ENCODE results near the gene CYB5R4.
"Not testable (repeated sequence)": the region's sequence is repeated elsewhere in the genome, so short reads cannot be mapped to it uniquely, and the experiment has no call there.

The CYB5R4 gene

DNA sequence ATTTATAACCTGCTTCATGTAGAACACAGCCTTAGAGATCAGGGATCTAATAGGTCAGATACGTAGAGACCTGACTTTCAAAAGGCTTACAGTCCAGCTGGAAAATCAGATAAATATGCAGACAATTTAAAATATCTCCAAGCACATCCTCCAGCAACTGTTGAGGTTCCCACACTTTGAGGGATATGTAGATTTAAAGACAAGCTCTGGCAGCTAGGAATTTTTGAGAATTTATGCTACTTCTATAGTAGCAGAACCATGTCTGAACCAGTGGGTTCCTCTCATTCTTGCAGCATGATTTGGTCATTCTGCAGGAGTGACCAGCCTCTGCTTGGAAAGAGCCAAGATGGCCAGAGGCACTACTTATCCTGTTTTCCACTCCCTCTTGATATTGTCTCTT lies 60.5 kb downstream of the CYB5R4 start:
- DNase-seq, result no peak

DNA sequence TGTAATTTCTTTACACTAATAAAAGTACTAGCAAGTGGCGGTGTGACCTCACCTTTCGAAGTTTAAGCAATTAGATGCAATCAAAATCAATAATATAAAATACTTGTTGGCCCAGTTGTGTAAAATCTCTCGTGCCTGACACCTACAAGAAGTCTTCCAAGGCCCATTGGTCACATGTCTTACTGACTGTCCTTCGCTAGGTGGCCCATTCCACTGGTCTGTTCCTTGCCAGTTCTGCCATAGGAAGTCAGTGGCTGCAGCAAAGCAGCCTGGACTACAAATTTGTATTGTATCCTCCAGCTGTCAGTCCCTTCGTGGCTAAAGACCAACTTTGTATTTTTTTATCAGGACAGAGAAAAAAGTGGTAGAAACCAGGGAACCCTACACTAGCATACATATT lies 61.8 kb downstream of the CYB5R4 start:
- no peak for DNase-seq

DNA sequence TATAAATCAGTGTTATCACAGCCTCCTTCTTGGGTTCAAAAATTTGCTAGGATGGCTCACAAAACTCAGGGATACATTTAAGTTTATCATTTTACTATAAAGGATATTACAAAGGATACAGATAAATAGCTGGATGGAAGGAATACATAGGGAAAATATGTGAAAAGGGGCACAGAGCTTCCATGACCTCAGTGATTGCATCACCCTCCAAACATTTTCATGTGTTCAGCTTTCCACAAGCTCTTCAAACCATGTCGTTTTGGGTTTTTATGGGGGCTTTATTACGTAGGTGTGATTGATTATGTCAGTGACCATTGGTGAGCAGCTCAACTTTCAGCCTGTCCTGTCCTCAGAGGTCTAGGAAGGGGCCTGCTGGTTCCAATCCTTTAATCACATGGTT lies 68.0 kb downstream of the CYB5R4 start:
- no peak for DNase-seq

GRCh38 chr6:83928286-83928685 lies 68.8 kb downstream of the CYB5R4 start:
- no peak for DNase-seq

DNA sequence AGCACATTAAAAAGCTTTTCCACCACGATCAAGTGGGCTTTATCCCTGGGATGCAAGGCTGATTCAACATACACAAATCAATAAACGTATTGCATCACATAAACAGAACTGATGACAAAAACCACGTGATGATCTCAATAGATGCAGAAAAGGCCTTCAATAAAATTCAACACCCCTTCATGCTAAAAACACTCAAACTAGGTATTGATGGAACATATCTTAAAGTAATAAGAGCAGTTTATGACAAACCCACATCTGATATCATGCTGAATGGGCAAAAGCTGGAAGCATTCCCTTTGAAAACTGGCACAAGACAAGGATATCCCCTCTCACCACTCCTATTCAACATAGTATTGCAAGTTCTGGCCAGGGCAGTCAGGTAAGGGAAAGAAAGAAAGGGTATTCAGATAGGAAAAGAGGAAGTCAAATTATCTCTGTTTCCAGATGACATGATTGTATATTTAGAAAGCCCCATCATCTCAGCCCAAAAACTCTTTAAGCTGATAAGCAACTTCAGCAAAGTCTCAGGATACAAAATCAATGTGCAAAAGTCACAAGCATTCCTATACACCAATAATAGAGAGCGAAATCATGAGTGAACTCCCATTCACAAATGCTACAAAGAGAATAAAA lies 86.8 kb downstream of the CYB5R4 start:
- not testable (repeated sequence) for DNase-seq

DNA sequence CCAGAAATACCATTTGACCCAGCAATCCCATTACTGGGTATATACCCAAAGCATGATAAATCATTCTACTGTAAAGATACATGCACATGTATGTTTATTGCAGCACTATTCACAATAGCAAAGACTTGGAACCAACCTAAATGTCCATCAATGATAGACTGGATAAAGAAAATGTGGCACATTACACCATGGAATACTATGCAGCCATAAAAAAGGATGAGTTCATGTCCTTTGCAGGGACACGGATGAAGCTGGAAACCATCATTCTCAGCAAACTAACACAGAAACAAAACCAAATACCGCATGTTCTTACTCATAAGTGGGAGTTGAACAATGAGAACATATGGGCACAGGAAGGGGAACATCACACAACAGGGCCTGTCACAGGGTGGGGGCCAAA lies 88.5 kb downstream of the CYB5R4 start:
- DNase-seq, result not testable (repeated sequence)

- DNase-seq, result no peak
These were observed 89.4 kb downstream of the CYB5R4 start for GRCh38 chr6:83948851-83949250.

DNA sequence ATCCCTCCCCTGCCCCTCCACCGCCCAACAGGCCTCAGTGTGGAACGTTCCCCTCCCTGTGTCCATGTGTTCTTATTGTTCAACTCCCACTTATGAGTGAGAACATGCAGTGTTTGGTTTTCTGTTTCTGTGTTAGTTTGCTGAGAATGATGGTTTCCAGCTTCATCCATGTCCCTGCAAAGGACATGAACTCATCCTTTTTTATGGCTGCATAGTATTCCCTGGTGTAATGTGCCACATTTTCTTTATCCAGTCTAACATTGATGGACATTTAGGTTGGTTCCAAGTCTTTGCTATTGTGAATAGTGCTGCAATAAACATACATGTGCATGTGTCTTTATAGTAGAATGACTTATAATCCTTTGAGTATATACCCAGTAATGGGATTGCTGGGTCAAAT lies 91.9 kb downstream of the CYB5R4 start:
- not testable (repeated sequence) for DNase-seq

DNA sequence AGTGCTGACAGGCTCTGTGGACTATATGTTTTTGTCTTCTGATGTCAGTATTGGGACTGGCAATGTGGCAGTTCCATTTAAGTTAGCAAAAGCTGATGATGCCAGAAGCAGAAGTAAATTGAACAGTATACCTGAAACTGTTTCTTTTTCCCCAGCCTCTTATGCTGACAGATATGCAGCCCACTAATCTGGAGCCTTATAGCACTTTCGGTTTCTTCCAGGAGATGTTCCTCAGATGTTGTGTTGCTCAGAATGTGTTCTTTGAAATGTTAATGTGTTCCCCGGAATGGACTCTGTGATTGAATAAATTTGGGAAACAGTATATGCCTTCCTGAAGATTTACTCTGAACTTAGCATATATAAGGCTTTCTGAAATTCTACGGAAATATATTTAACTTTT lies 93.3 kb downstream of the CYB5R4 start:
- DNase-seq, result no peak

DNA sequence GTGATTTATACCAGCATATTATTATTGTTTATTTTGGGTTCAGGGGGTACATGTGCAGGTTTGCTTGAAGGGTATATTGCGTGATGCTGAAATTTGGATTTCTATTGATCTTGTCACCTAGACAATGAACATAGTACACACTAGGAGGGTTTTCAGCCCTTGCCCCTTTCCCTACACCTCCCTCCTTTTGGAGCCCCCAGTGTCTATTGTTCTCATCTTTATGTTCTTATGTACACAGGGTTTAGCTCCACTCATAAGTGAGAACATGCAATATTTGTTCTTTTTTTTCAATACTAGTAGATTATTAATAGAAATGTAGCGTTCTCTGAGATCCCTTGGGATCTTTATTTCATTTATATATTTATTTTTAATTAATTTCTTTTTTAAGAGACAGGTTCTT lies 94.9 kb downstream of the CYB5R4 start:
- DNase-seq, result no peak

DNA sequence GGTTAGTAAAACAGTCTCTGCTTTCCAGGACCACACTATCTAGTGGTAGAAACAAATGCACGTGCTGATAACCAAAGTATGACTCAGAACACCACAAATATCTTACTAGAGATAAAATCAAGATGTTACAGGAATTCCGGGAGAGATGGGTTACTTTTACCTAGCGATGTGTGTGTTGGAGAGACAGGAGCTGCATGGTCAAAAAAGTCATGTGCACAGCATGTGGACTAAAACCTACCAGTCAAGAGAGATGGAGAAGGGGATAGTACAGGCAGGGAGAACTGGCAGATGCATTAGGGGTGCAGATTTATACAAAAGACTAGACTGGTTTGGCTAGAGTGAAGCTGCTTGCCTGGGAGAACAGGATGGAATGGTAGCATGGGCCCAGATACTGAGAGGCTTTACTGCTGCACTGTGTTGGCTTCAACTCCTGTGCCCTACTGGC lies 98.8 kb downstream of the CYB5R4 start:
- no peak for DNase-seq

GRCh38 chr6:83960664-83961063 lies 101.2 kb downstream of the CYB5R4 start:
- DNase-seq, result no peak

DNA sequence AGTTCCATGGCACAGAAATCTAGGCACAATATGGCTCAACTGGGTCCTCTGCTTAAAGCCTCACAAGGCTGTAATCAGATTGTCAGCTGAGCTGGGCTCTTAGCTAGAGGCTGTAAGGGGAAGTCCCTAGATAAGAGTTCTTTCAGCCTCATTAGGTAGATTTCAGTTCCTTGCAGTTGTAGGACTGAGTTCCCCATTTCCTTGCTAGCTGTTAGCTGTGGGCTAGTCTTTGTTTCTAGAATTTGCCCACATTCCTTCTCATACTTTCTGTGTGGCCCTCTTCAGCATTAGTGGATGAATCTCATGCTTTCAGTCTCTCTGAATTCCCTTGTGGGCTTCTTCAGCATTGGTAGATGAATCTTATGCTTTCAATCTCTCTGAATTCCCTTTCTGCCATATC lies 103.1 kb downstream of the CYB5R4 start:
- no peak for DNase-seq

DNA sequence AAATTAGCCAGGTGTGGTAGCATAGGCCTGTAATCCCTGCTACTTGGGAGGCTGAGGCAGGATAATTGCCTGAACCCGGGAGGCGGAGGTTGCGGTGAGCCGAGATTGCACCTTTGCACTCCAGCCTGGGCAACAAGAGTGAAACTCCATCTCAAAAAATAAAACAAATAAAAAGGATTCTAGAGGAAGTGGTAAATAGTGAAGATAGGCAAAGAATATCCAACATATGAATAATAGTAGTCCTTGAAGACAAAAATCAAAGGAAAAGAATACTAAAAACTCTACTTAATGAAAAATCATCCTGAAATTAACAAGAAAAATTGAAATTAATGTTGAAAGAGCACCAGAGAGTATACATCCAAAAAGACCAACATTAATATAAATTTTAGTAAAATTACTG lies 107.0 kb downstream of the CYB5R4 start:
- DNase-seq, result no peak

GRCh38 chr6:83970582-83970981 lies 111.1 kb downstream of the CYB5R4 start:
- no peak for DNase-seq

DNA sequence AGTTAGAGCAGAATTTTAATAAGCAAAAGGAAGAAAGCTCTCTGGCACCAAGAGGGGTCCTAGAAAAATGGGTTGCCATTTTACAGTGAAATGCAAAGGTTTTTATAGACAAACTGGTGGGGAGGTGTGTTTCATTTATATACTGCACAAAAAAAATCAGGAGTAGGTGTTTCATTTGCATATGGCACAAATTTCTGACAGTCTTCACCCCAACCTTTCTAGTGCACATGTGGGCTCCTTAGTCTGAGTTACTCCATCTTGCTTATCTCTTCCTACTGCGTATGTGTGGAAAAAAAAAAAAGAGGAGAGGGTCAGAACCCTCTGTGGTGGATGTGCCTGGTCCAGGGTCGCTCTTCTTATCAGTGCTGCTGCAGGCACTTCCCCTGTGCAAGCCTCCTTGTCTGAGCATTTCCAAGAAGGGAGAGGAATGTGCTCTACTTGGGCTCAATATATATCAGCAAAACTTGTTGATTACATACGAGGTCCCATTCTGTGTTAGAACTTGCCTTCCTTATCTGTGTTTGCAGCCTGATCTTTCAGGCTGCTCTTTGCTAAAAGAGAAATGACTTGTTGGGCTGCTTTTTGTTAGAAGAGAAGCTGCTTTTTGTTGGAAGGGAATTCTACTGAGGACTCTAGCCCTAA lies 115.0 kb downstream of the CYB5R4 start:
- DNase-seq, result no peak

- DNase-seq, result no peak
These were observed 116.7 kb downstream of the CYB5R4 start for GRCh38 chr6:83976037-83976755.

DNA sequence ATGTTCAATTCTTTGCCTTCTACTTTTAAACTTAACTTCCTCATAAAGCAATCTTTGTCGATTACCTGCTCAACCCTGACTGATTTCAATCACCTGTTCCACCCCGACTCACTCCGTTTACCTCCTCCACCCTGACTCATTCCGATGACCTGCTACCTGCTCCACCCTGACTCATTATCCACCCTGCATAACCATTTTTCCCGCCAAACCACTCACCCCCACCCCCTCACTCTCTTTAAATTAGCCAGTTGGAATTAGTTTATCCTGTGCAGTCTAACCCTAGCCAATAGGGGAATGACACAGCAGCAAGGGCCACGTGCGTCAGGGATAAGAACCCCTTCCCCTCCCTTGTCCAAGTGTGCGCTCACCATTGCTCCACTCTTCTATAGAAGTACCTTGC lies 117.4 kb downstream of the CYB5R4 start:
- DNase-seq, result no peak

DNA sequence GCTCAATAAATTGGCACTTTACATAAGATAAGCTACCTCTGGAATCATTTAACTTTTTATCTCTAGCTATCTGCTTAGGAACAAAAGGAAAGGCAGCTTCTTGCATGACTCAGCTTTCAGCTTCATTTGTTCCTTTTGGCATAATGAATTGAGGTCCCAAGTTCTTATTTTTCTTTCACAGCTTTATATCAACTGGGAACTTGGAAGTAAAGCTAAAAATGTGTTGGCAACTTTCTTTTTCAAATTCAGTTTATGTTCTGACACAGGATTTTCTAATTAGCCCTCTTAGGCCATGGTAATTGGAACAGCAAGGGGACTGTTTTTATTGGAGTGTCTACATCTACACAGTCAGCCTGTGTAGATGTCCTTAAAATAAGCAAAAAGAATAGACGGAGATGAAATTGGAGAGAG lies 118.8 kb downstream of the CYB5R4 start:
- DNase-seq, result no peak

- no peak for DNase-seq
These were observed 119.5 kb downstream of the CYB5R4 start for GRCh38 chr6:83978997-83979396.

- DNase-seq, result no peak
These were observed 124.9 kb downstream of the CYB5R4 start for GRCh38 chr6:83984411-83984810.

- DNase-seq, result no peak
These were observed 125.8 kb downstream of the CYB5R4 start for GRCh38 chr6:83985308-83985713.

DNA sequence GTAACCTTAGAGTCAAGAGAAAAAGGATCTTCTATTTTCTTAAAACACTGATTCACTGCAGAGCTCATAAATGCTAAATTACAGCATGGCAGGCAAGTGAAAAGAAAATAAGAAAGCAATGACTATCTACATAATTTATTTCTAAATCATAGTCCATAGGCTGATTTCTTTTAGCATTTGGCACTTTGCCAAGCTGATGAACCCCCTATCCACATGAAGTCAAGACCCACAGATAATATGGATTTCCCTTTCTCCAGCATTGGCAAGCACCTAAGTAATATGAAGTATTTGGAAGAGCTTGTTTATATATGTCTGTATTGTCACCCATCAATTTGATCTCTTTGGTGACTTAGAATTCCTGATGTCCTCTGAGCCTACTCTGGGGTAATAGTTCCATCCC lies 126.2 kb downstream of the CYB5R4 start:
- DNase-seq, result no peak

GRCh38 chr6:83998021-83998584 lies 138.6 kb downstream of the CYB5R4 start:
- DNase-seq, result no peak

All from activated CD4-positive, alpha-beta T cell treated with anti-CD3 and anti-CD28 coated beads, Interleukin-2, amount 50 U/mL, for 4 hours (primary cell).